Mammary epithelial cell (primary cell): Measurements from ENCODE around the gene C3orf49.

ENCODE experiments used
- CTCF ChIP-seq, 2 donors: IDR thresholded peaks in 1 of 2; conservative IDR thresholded peaks in 1 of 2; 2 replicates each; pipeline ENCODE4 v1.5.1; 2011 to 2012; ENCODE audit warnings: inconsistent platforms in 2 of 2, low read length in 2 of 2, mild to moderate bottlenecking in 2 of 2, control low read depth in 1 of 2, low read depth in 1 of 2; ENCODE audit not compliant: insufficient read depth in 1 of 2; ENCODE audit errors: extremely low read depth in 1 of 2
- EZH2 ChIP-seq: IDR thresholded peaks from 2 replicates; pipeline ENCODE4 v1.6.1; 2012; ENCODE audit warnings: low read length, inconsistent platforms, borderline replicate concordance

GRCh38 chr3:63853106-63853505 is 34.0 kb downstream of the C3orf49 start:
- no peak for TF ChIP-seq EZH2
- TF ChIP-seq CTCF (conservative IDR thresholded peaks at IDR 0.05 in 1 of 2, IDR thresholded peaks at IDR 0.05 in 1 of 2; ENCODE audit: extremely low read depth in 1 of 2, insufficient read depth in 1 of 2, low read depth in 1 of 2, low read length in 2 of 2), result no peak
